Ovary (tissue), 3 donors: ENCODE results near the gene RTL1.

ENCODE experiments used
- CTCF ChIP-seq, 3 donors: fragments of 450-650 bp in 2 of 3; fragments of 200-600 bp in 1 of 3; IDR thresholded peaks; one replicate each; pipeline versions ENCODE4 v1.5.1 to v1.8.0; 2016 to 2022; ENCODE audit warnings: antibody characterized with exemption in 3 of 3, mild to moderate bottlenecking in 1 of 3
- EP300 ChIP-seq: sonication (generic); formaldehyde crosslinking; IDR thresholded peaks from one replicate; pipeline ENCODE4 v1.6.1; 2017; ENCODE audit warnings: antibody characterized with exemption
- POLR2A ChIP-seq: fragments of 450-650 bp; IDR thresholded peaks from one replicate; pipeline ENCODE4 v1.6.1; 2017; ENCODE audit warnings: antibody characterized with exemption, mild to moderate bottlenecking, moderate library complexity
- donor health status: DM: no; HTN: no; CAD: no.

- TF ChIP-seq POLR2A = no peak
- TF ChIP-seq CTCF (IDR thresholded peaks at IDR 0.05) = no peak
- no peak for TF ChIP-seq EP300
These were observed 52.0 kb downstream of the RTL1 start for GRCh38 chr14:100851586-100851916.
